HG03095 (cell line): ENCODE results near the gene TELO2.

Source experiments
- ATAC-seq: cut with Tn5 transposase; IDR thresholded peaks from one replicate; pipeline ENCODE4 v1.9.1; 2021; ENCODE audit warnings: moderate library complexity; ENCODE audit not compliant: unreplicated experiment

Gene TELO2

GRCh38 chr16:1514507-1514906 lies 21.3 kb downstream of the TELO2 start:
- ATAC-seq: no peak

- ATAC-seq: no peak
Measured at GRCh38 chr16:1518626-1519135, 25.5 kb downstream of the TELO2 start.

GRCh38 chr16:1519831-1520230 lies 26.7 kb downstream of the TELO2 start:
- ATAC-seq: no peak

GRCh38 chr16:1520461-1520860 lies 27.3 kb downstream of the TELO2 start:
- ATAC-seq: no peak

- ATAC-seq: no peak
Measured at GRCh38 chr16:1523581-1524245, 30.6 kb downstream of the TELO2 start.

GRCh38 chr16:1524366-1524765 lies 31.2 kb downstream of the TELO2 start:
- no peak for ATAC-seq

- no peak for ATAC-seq
Measured at GRCh38 chr16:1525871-1526607, 32.9 kb downstream of the TELO2 start.

- no peak for ATAC-seq
Measured at GRCh38 chr16:1526608-1527555, 33.7 kb downstream of the TELO2 start.

- no peak for ATAC-seq
Measured at GRCh38 chr16:1527836-1528811, 35.0 kb downstream of the TELO2 start.

GRCh38 chr16:1528921-1529537 lies 35.9 kb downstream of the TELO2 start:
- ATAC-seq: no peak

- no peak for ATAC-seq
Measured at GRCh38 chr16:1530349-1530882, 37.3 kb downstream of the TELO2 start.

- no peak for ATAC-seq
Measured at GRCh38 chr16:1530883-1531637, 37.9 kb downstream of the TELO2 start.

GRCh38 chr16:1531638-1531910 lies 38.4 kb downstream of the TELO2 start:
- no peak for ATAC-seq

- no peak for ATAC-seq
Measured at GRCh38 chr16:1532081-1532760, 39.1 kb downstream of the TELO2 start.

- no peak for ATAC-seq
Measured at GRCh38 chr16:1532771-1533170, 39.6 kb downstream of the TELO2 start.

GRCh38 chr16:1533443-1533951 lies 40.3 kb downstream of the TELO2 start, which contains the start of gene TMEM204:
Gene TMEM204 (plus strand): TSS chr16:1533666. CDS start chr16:1534276, 610 bp downstream.
- ATAC-seq: no peak

GRCh38 chr16:1534021-1535020 lies 41.2 kb downstream of the TELO2 start:
- no peak for ATAC-seq
